ENCODE results near the gene MED28.
"Not testable (repeated sequence)": the region's sequence is repeated elsewhere in the genome, so short reads cannot be mapped to it uniquely, and the experiment has no call there.

The MED28 gene

GRCh38 chr4:17619416-17620105 is 5.1 kb downstream of the MED28 start:
- DNase-seq = no peak

GRCh38 chr4:17623451-17624001 is 9.1 kb downstream of the MED28 start:
- no peak for DNase-seq

- DNase-seq = no peak
Observed at GRCh38 chr4:17624821-17625220, 10.4 kb downstream of the MED28 start.

- no peak for DNase-seq
Observed at GRCh38 chr4:17630228-17630627, 15.8 kb downstream of the MED28 start.

- DNase-seq = no peak
Observed at GRCh38 chr4:17633600-17633999, 19.2 kb downstream of the MED28 start.

GRCh38 chr4:17635056-17635455 is 20.6 kb downstream of the MED28 start:
- DNase-seq = no peak

- DNase-seq = no peak
Observed at GRCh38 chr4:17636341-17636695, 21.9 kb downstream of the MED28 start.

- peak; percentile 66 for DNase-seq
Observed at GRCh38 chr4:17636696-17637622, 22.5 kb downstream of the MED28 start.

GRCh38 chr4:17639136-17639535 is 24.7 kb downstream of the MED28 start:
- no peak for DNase-seq

GRCh38 chr4:17642398-17642783 is 27.9 kb downstream of the MED28 start:
- DNase-seq = no peak

GRCh38 chr4:17646693-17647092 is 32.3 kb downstream of the MED28 start:
- DNase-seq = no peak

- DNase-seq = no peak
Observed at GRCh38 chr4:17647176-17647806, 32.9 kb downstream of the MED28 start.

GRCh38 chr4:17647927-17648326 is 33.5 kb downstream of the MED28 start:
- no peak for DNase-seq

- DNase-seq = no peak
Observed at GRCh38 chr4:17650406-17650805, 36.0 kb downstream of the MED28 start.

GRCh38 chr4:17654701-17655100 is 40.3 kb downstream of the MED28 start:
- DNase-seq = no peak

- DNase-seq = no peak
Observed at GRCh38 chr4:17657090-17657489, 42.6 kb downstream of the MED28 start.

- no peak for DNase-seq
Observed at GRCh38 chr4:17657849-17658248, 43.4 kb downstream of the MED28 start.

GRCh38 chr4:17659196-17659595 is 44.8 kb downstream of the MED28 start:
- not testable (repeated sequence) for DNase-seq

GRCh38 chr4:17662694-17663093 is 48.3 kb downstream of the MED28 start:
- peak; percentile 77 for DNase-seq

GRCh38 chr4:17664755-17665154 is 50.3 kb downstream of the MED28 start:
- DNase-seq = peak; percentile 55

GRCh38 chr4:17665346-17665745 is 50.9 kb downstream of the MED28 start:
- no peak for DNase-seq

- DNase-seq = no peak
Observed at GRCh38 chr4:17665852-17666251, 51.4 kb downstream of the MED28 start.

- DNase-seq = no peak
Observed at GRCh38 chr4:17667253-17667652, 52.8 kb downstream of the MED28 start.
